GM18861 (cell line): ENCODE measurements around the gene GPATCH4.
"Not testable (repeated sequence)": the region's sequence is repeated elsewhere in the genome, so short reads cannot be mapped to it uniquely, and the experiment has no call there.

ENCODE experiments used
- ATAC-seq: cut with Tn5 transposase; IDR thresholded peaks from one replicate; pipeline ENCODE4 v1.9.1; 2021; ENCODE audit not compliant: unreplicated experiment

GPATCH4 gene

DNA sequence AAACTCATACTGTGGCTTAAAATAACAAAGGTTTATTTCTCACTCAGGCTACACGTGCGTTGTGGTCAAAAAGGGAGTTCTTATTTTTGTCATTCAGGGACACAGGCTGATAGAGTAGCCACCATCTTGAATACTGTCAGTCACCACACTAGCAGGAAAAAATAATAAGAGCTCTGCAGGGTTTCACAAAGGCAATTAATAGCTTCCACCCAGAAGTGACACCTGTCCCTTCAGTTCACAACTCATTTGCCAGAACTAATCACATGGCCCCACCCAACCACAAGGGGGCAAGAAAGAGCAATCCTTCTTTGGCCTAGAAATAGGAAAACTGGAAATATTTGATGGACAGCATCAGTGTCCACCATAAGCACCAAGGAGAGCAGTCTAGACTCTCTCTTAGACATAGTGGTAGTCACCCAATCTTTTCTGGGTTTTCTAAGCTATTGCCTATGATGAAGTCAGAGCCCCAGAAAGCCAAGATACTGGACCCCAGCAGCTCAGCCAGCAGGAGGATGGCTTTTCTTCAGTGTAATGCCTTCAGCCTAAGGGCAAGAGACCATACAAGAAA is 26.1 kb upstream of the GPATCH4 start:
- no peak for ATAC-seq

DNA sequence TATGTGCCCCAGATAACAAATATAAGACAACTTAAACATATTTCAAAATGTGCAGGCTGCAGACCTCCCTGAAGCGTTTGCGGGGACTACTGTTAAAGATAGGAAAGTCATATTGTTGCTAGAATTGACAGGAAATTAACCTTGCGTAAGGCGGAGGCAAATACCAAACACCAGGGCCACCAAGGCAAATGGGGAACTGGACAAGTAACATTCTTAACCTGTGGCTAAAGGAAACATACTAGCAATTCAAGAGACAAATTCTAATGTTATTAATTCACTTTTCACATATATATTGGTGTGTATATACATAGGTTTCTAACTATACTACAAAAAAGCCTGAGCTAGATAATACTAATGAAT is 24.8 kb upstream of the GPATCH4 start:
- ATAC-seq = no peak

DNA sequence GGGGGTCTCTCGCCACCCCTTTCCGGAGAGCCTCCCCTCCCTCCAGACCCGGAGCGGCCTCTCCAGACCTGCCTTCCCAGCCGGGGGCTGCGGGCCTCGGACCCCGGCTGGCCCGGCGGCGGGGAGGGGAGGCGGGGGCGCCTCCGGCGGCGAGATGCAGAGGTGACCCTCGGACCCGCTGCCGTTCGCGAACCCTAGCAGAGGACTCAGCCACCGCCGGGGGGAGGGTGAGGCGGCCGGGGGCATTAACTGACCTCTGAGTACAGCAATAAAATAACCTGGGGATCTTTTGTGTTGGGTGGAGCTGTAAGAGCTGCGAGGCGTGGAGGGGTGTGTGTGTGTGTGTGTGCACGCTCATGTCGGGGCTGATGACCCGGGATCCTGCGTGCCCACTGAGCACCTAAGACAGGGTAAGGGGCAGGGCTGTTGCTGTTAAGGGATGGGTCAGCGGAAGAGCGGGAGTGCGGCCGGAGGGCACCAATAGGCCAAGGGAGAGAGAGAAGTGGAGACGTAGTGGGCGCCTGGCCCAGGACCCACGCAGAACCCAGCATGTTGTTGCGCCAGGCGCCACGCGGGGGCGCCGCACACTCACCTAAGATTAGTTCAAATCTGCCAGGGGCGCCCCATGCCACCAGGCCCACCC is 24.3 kb upstream of the GPATCH4 start:
- ATAC-seq = no peak

DNA sequence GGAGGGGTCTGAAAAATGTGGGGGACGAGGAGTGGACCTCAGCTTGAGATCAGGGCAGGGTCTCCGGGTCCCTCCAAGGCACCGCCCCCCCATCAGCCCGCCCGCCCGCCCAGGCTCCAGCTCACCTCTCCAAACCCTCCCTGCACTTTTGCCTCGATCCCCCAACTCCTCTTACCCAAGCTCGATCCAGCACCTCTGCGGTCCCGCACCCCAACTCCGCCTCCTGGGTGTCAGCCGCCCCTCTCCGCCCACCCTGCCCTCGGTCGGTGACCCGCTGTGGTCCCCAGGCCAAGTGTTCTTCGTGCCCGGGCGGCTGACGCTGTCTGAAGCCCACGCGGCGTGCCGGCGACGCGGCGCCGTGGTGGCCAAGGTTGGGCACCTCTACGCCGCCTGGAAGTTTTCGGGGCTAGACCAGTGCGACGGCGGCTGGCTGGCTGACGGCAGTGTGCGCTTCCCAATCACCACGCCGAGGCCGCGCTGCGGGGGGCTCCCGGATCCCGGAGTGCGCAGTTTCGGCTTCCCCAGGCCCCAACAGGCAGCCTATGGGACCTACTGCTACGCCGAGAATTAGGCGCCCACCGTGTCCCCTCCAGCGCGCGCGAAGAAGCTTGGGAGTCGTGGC is 23.6 kb upstream of the GPATCH4 start:
- ATAC-seq = no peak

DNA sequence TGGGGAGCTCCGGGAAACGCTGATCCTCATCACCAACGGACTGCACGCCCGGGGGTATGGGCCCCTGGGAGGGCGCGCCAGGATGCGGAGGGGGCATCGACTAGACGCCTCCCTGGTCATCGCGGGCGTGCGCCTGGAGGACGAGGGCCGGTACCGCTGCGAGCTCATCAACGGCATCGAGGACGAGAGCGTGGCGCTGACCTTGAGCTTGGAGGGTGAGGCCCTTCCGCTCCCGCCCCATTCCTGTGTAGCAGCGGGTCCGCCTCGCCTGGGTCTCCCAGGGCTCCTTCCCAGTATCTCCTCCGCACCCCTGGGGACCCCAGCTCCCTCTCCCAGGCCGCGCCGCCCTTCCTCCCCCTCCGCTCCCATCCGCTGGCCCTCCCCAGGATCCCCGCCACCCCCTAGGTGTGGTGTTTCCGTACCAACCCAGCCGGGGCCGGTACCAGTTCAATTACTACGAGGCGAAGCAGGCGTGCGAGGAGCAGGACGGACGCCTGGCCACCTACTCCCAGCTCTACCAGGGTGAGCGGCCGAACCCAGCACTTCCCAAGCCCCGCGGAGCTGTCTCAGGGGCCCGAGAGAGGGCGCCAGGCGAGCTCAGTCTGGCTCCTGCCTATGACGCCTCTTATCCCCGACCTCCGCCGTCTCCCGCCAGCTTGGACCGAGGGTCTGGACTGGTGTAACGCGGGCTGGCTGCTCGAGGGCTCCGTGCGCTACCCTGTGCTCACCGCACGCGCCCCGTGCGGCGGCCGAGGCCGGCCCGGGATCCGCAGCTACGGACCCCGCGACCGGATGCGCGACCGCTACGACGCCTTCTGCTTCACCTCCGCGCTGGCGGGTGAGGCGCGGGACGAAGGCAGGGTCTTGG is 22.9 kb upstream of the GPATCH4 start:
- no peak for ATAC-seq

DNA sequence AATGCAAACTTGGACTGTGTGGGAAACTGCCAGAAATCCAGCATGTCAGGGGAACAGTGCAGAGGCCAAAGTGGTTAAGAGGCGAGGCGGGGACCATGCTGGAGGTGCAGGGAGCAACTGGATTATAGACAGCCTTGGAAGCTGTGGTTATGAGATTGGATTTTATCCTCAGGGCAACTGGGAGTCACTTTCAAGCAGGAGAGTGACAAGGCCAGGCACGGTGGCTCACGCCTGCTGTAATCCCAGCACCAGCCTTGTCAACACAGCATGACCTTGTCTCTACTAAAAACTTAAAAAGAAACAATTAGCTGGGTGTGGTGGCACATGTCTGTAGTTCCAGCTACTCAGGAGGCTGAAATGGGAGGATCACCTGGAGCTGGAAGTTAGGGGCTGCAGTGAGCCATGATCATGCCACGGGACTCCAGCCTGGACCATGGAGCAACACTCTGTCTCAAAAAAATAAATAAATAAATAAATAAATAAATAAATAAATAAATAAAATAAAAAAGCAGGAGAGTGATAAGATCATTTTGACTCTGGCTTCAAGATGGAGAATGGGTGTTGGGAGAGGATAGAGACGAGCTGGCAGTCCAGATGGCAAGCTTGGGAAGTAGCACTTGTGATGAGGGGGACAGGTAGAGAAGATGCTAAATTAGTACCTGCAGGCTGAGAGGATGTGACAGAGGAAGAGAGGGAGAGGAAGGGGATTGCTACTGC is 21.5 kb upstream of the GPATCH4 start:
- ATAC-seq = no peak

DNA sequence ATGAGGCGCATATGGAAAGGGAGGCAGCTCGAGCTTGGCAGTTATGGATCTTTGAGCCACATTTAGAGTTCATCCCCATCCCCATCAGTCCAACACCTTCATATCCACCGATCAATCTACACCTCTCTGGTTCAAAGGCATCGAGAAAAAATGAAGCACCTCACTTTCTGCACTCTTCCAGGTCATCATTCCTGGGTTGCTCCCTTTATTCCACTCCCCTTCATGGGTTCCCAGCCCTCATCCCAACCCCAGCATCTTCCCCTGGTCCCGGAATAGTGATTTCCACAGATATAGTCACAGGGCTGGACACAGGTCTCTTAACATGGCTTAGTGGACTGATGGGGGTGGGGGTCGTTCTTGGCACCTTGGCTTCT is 18.3 kb upstream of the GPATCH4 start:
- no peak for ATAC-seq

DNA sequence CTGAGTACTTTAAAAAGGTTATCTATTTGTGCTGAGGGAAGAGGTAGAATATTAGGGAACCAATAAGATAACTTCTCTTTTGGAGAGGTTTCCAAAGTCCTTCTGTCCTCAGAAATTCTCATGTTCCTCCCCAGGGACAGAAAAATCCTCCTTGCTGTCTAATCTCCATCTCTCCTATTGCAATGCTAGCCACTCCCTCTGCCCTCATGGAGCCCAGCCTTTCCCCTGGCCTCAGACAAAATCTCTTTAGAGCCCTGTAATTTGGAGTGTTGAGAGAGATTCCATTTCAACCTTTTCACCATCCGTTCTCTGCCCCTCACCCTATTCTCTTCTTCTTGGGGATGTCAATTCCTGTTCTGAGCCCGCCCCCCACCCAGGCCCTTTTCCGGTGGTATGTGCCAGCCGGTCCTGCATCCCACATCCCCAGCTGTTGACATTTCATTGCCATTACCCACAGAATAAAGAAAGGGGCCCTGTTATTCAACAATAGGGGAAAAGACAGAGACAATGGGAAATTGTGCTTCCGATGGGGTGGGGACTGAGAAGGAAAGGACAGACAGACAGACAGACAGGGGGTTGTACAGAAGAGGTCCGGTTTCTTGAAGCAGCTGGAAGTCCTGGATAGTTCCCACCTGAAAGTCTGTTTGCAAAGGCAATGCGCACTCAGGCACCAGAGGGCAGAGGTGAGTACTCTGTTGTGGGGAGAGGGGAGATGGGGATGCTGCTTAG is 17.7 kb upstream of the GPATCH4 start, which contains the start of gene HAPLN2:
TSS of gene HAPLN2 (plus strand) at position 563 of the 729 bp plus-strand sequence. CDS start 4,076 bp downstream, outside the sequence.
- ATAC-seq = no peak

DNA sequence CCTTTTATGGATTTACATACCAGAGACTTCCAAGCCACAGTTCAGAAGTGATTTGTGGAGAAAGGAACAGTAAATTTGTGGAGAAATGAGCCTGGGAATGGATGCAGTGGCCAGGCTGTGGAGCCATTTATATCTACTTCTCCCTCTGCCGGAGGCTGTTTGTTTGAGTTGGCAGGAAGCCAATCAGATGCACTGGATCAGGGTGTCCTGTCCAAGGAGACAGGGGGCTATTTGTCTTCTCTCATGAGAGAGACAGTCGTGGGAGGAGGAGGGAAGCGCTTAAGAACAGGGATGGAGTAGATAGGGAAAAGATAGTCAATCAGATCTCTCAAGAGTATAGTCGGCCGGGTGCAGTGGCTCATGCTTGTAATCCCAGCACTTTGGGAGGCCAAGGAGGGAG is 15.2 kb upstream of the GPATCH4 start:
- ATAC-seq = no peak

DNA sequence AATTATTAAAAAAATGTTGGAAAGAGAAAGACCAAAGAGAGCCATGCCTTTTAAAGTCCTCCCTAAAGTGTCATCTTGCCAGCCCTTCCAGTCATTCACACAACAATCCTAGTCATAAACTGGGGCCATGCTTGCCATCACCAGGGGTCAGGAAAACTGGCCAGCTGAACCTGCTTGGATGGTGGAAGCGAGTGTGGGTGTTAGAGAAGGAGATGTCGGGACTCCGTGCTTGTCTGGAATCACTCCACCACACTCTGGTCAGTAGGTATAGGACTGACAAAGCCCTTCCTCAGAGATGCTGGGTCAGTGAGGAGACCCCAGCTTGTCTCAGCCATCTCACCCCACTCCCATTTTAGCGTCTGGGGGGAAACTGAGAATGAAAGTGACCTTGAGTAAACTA is 14.7 kb upstream of the GPATCH4 start:
- ATAC-seq = no peak

DNA sequence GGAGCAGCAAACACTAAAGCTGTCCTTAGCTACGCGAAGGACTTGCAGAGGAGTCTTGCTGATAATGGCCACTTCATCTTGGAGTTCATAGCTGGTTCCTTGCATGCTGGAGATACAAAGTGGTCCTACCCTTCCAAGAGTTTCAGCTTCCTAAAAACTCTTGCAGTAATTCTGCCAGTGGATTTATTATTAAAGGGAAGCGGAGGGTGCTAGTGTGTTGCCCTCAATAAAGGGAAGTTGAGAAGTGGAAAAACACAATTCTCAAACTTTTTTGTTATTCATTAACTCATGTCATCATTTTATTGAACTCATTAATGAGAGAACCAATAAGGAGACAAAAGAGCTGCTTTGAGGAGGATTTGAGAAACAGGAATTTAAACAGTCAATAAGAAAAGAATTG is 11.4 kb upstream of the GPATCH4 start:
- no peak for ATAC-seq

DNA sequence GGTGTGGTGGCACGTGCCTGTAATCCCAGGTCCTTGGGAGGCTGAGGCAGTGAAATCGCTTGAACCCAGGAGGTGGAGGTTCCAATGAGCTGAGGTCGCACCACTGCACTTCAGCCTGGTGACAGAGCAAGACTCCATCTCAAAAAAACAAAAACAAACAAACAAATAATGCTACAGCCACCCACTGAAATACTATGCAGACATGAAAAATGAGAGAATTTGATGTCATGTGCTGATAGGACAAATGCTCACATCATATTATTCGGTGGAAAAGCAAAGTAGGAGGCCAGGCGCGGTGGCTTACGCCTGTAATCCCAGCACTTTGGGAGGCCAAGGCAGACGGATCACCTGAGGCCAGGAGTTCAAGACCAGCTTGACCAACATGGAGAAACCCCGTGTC is 8.8 kb upstream of the GPATCH4 start:
- ATAC-seq = not testable (repeated sequence)

DNA sequence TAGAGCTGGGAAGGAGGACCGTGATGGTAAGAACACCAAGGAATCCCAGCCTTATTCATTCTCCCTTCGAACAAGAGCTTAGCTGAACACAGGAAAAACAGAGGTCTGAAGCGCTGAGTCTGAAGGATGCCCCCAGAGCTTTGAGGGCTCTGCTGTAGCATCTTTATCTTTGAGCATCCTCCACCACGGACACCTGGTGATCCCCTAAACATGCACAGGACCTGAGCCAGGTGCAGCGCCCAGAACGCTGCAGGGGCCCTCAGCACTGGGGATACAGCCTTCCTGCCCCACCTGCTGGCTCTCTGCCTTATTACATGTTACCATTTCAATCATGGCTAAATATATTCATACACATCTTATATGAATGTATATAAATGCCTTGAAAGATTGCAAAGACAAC is 7.7 kb upstream of the GPATCH4 start:
- ATAC-seq = peak; percentile 46

DNA sequence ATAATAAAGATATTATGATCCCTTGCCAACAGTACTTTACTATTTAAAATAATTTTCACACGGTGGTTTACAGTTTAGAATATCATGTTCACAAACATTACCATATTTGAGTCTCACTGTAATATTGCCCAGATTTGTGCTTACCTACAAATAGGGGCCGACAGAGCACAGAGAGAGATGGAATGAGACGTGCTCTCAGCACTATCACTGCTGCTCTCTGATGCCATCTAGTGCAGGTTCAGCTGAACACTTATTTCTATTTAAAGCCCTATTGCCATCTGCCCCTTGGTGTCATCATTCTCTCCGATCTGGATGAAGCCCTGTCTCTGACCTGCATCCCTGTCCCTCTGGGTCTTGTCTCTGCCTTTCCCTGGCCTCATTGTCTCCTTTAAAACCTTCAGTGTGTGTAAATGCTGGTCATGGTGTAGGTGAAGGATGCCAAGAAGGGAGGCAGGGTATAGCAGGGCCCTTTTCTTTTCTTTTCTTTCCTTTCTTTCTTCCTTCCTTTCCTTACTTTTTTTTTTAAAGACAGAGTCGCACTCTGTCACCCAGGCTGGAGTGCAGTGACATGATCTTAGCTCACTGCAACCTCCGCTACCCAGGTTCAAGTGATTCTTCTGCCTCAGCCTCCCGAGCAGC is 6.9 kb upstream of the GPATCH4 start:
- peak; percentile 82 for ATAC-seq

DNA sequence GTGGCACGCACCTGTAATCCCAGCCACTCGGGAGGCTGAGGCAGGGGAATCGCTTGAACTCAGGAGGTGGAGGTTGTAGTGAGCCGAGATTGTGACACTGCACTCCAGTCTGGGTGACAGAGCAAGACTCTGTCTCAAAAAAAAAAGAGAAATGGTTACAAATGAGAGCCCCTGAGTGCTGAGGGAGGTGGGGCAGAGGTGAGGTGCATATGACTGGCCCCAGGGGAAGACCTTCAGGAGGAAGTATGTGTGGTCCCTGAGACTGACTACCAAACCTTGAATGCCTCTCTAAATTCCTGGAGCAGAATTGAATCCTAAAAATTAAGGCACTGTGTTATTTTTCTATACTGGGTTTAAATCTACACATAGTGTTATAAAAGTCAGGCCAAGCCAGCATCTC is 6.1 kb upstream of the GPATCH4 start:
- ATAC-seq = not testable (repeated sequence)

DNA sequence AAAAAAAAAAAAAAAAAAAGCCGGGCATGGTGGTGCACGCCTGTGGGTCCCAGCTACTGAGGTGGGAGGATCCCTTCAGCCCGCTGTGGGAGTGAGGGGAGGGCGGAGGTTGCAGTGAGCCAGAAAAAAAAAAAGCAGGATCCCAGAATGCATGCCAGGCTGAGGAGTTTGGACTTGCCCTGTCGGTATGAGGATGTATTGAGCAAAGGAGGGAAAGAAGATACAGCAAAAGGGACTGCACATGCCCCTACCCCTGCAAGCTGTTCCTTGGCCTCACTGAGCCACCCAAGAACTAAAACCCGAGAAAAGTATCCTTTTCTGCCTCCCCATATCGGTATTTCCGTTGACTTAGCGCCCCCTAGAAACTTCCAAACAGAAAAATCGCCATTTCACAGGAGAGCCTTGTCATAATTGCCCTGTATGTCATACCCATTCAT is 1.3 kb upstream of the GPATCH4 start:
- ATAC-seq = no peak

DNA sequence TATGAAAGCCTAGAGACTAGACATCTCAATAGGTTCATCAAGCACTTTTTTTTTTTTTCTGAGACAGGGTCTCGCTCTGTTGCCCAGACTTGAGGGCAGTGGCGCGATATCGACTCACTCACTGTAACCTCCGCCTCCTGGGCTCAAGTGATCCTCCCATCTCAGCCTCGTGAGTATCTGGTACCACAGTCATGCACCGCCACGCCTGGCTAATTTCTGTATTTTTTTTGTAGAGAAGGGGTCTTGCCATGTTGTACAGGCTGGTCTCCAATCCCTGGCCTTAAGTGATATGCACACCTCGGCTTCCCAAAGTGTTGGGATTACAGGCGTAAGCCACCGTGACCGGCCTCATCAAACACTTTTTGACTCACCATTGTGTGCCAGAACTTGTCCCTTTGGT is 613 bp upstream of the GPATCH4 start:
- peak; percentile 15 for ATAC-seq

DNA sequence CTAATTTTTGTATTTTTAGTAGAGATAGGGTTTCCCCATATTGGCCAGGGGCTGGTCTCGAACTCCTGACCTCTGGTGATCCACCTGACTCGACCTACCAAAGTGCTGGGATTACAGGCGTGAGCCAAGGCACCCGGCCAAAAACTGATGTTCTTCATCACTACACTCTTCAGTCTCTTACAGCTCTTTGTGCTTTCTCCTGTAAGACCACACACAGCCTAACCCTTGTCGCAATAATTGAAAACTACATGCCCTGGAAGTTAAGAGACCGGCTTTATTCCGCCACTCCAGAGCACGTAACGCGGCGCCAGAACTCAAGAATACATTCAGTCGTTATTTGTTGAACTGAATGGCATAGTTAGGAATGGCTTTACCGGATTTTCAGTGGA is 552 bp downstream of the GPATCH4 start:
- ATAC-seq = no peak

DNA sequence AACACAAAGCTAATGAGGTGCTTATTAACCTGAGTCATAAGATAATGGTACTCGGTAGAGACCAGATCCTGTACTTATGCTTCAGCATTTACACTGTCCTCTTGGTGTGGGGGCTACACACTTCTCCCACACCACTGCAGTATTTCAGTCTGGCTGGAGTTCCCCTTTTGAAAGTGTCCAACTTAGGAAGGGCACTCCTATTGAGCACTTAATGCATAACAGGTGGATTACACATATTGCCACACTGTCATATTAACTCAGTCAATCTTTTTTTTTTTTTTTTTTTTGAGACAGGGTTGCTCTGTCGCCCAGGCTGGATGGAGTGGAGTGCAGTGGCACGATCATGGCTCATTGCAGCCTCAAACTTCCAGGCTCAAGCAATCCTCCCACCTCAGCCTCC is 1.5 kb downstream of the GPATCH4 start:
- no peak for ATAC-seq
